Keratinocyte (primary cell): ENCODE data around the gene AOC1.

Experiments
- EZH2 ChIP-seq: IDR thresholded peaks from one replicate; pipeline ENCODE4 v1.6.1; 2012; ENCODE audit warnings: inconsistent platforms, mild to moderate bottlenecking, low read length, moderate library complexity
- TF ChIP-seq, protein P1 (sequence below), 3 experiments: IDR thresholded peaks in 1 of 3; conservative IDR thresholded peaks in 1 of 3; optimal IDR thresholded peaks in 1 of 3; 2 replicates in 2 of 3; 3 replicates in 1 of 3; pipeline versions ENCODE3 to v1.5.1; 2011; ENCODE audit warnings: low read length in 3 of 3, mild to moderate bottlenecking in 3 of 3, moderate library complexity in 2 of 3, control low read depth in 1 of 3, inconsistent platforms in 1 of 3; ENCODE audit not compliant: insufficient read depth in 2 of 3; ENCODE audit errors: extremely low read depth in 1 of 3

DNA sequence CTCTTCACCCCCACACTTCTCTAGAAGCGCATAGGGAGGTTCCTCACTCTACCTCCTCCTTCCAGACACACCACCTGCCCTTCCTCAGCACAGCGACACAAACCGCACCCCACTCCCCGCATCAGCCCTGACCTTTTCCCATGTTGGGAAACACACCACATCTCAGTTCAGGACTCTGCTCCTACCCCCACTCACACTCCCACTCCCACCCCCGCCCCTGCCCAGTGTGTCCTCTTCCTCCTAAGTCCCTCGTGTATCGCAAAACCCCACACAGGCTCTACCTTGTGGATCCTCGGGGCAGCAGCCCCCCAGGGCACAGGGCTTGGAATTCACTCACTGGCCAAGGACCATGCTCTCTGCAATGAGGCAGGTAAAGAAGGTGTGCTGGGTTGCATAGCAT lies 4.2 kb upstream of the AOC1 start:
- TF ChIP-seq, protein P1, sequence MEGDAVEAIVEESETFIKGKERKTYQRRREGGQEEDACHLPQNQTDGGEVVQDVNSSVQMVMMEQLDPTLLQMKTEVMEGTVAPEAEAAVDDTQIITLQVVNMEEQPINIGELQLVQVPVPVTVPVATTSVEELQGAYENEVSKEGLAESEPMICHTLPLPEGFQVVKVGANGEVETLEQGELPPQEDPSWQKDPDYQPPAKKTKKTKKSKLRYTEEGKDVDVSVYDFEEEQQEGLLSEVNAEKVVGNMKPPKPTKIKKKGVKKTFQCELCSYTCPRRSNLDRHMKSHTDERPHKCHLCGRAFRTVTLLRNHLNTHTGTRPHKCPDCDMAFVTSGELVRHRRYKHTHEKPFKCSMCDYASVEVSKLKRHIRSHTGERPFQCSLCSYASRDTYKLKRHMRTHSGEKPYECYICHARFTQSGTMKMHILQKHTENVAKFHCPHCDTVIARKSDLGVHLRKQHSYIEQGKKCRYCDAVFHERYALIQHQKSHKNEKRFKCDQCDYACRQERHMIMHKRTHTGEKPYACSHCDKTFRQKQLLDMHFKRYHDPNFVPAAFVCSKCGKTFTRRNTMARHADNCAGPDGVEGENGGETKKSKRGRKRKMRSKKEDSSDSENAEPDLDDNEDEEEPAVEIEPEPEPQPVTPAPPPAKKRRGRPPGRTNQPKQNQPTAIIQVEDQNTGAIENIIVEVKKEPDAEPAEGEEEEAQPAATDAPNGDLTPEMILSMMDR (optimal IDR thresholded peaks at IDR 0.05 in 1 of 3, IDR thresholded peaks at IDR 0.05 in 1 of 3, conservative IDR thresholded peaks at IDR 0.05 in 1 of 3; ENCODE audit: extremely low read depth in 1 of 3, insufficient read depth in 2 of 3, low read length in 3 of 3): no peak
- no peak for TF ChIP-seq EZH2
